C4-2B (cell line): ENCODE measurements around the gene NALCN.

Experiments used
- ZFX ChIP-seq: fragments of 450-650 bp; IDR thresholded peaks from 2 replicates; pipeline ENCODE4 v1.6.1; 2017
- TF ChIP-seq, protein P1 (sequence below): fragments of 450-650 bp; conservative IDR thresholded peaks from 2 replicates; pipeline ENCODE4 v1.5.1; 2017; ENCODE audit warnings: mild to moderate bottlenecking

DNA sequence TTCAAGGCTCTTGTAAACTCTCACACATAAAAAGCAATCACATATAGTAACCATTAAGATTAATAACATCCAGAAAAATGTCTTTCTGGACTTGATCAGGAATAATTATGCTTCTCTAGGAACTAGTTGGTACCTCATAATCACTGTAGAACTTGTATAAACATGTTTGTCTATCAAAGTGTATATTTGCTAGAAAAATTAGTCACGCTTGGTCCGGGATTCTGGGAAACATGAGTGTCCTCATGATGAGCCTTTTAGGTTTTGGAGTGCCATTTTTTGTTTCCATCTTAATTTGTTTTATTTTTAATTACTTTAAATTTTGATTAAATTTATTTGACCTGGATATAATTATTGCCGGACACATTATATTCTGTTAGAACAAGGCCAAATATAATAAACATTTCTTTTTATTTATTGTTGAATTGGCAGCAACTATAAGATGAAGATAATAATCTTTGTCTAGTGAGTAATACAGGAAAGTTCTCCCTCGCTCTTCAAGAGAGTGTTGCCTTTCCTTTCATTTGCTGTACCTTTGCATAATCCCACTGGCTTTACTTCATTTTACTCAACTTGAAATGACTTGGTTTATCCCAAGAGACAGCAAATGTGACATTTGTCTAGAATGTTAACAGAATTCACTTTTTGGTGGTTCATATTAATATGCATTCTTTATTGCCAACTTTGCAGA lies 207.0 kb downstream of the NALCN start:
- TF ChIP-seq, protein P1, sequence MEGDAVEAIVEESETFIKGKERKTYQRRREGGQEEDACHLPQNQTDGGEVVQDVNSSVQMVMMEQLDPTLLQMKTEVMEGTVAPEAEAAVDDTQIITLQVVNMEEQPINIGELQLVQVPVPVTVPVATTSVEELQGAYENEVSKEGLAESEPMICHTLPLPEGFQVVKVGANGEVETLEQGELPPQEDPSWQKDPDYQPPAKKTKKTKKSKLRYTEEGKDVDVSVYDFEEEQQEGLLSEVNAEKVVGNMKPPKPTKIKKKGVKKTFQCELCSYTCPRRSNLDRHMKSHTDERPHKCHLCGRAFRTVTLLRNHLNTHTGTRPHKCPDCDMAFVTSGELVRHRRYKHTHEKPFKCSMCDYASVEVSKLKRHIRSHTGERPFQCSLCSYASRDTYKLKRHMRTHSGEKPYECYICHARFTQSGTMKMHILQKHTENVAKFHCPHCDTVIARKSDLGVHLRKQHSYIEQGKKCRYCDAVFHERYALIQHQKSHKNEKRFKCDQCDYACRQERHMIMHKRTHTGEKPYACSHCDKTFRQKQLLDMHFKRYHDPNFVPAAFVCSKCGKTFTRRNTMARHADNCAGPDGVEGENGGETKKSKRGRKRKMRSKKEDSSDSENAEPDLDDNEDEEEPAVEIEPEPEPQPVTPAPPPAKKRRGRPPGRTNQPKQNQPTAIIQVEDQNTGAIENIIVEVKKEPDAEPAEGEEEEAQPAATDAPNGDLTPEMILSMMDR: no peak
- no peak for TF ChIP-seq ZFX
